IMR-90 (cell line): ENCODE measurements around the gene EGFL8. TPM values are rescaled to one million over a fixed set of nuclear protein-coding genes. Genes with fewer than 3 reads are reported as not detected.

Source experiments
- ATAC-seq: fragments of 200-7000 bp; cut with Tn5 transposase; 2 replicates; pipeline ENCODE4 v1.9.1; 2020; ENCODE audit warnings: low read depth, mild to moderate bottlenecking, moderate library complexity
- BruUV-seq: library from RNA; stranded (reverse); fragments of 400-500 nt; replicated peaks from 2 replicates; lab custom pipeline; 2021; lab: Mats Ljungman, UMichigan
- CTCF ChIA-PET: fragments of 300-600 bp; formaldehyde crosslinking; extraction: SDS; loops from one replicate; lab custom pipeline; 2021; ENCODE audit warnings: antibody characterized with exemption; lab: Yijun Ruan, JAX
- POLR2A ChIA-PET: fragments of 300-600 bp; sonication (Branson Sonifier 250); formaldehyde crosslinking; loops from one replicate; lab custom pipeline; 2022; ENCODE audit warnings: antibody characterized with exemption; ENCODE audit not compliant: unreplicated experiment; lab: Charles Lee
- DNase-seq: peaks from one replicate; pipeline ENCODE4 v3.0.0; 2013
- H2AFZ ChIP-seq: replicated peaks from 2 replicates; pipeline ENCODE3; 2013; ENCODE audit warnings: low read length, mild to moderate bottlenecking; ENCODE audit not compliant: poor library complexity
- H2AK5ac ChIP-seq: 2 replicates; pipeline ENCODE4 v1.6.1; 2013; ENCODE audit warnings: low read depth, low read length, inconsistent platforms
- H2AK9ac ChIP-seq: replicated peaks from 2 replicates; pipeline ENCODE3; 2013; ENCODE audit warnings: mild to moderate bottlenecking, low read depth, low read length, moderate library complexity; ENCODE audit not compliant: poor library complexity
- H2BK120ac ChIP-seq: 2 replicates; pipeline ENCODE4 v1.6.1; 2013; ENCODE audit warnings: low read depth, low read length, inconsistent platforms
- H2BK15ac ChIP-seq: 3 replicates; pipeline ENCODE4 v1.6.1; 2013; ENCODE audit warnings: low read depth, low read length, inconsistent platforms
- H2BK20ac ChIP-seq: 2 replicates; pipeline ENCODE4 v1.6.1; 2013; ENCODE audit warnings: low read depth, mild to moderate bottlenecking, inconsistent platforms, low read length, moderate library complexity
- H2BK5ac ChIP-seq: 2 replicates; pipeline ENCODE4 v1.6.1; 2013; ENCODE audit warnings: mild to moderate bottlenecking, low read depth, low read length, inconsistent platforms; ENCODE audit not compliant: poor library complexity, severe bottlenecking
- H3K14ac ChIP-seq: replicated peaks from 2 replicates; pipeline ENCODE4 v1.6.1; 2013; ENCODE audit warnings: low read depth, low read length, inconsistent platforms
- H3K18ac ChIP-seq: 2 replicates; pipeline ENCODE4 v1.6.1; 2013; ENCODE audit warnings: low read depth, low read length, control low read depth
- H3K23ac ChIP-seq: 2 replicates; pipeline ENCODE4 v1.6.1; 2013; ENCODE audit warnings: low read depth, low read length, inconsistent platforms
- H3K27ac ChIP-seq: 2 replicates; pipeline ENCODE4 v1.5.1; 2013; ENCODE audit warnings: mild to moderate bottlenecking, control low read depth, low read length; ENCODE audit not compliant: insufficient read depth
- H3K27me3 ChIP-seq: 2 replicates; pipeline ENCODE4 v1.6.1; 2013; ENCODE audit warnings: low read length; ENCODE audit not compliant: control insufficient read depth, insufficient read depth
- H3K36me3 ChIP-seq: 2 replicates; pipeline ENCODE4 v1.6.1; 2013; ENCODE audit warnings: low read length, mixed read lengths; ENCODE audit not compliant: control insufficient read depth, insufficient read depth
- H3K4ac ChIP-seq: 2 replicates; pipeline ENCODE4 v1.6.1; 2013; ENCODE audit warnings: low read depth, low read length, inconsistent platforms
- H3K4me1 ChIP-seq: 2 replicates; pipeline ENCODE4 v1.6.1; 2013; ENCODE audit warnings: low read length, mixed read lengths; ENCODE audit not compliant: control insufficient read depth, insufficient read depth
- H3K4me2 ChIP-seq: 2 replicates; pipeline ENCODE4 v1.6.1; 2013; ENCODE audit warnings: low read depth, mild to moderate bottlenecking, control low read depth, low read length, moderate library complexity
- H3K4me3 ChIP-seq: 2 replicates; pipeline ENCODE4 v1.5.1; 2013; ENCODE audit warnings: low read depth, mild to moderate bottlenecking, control low read depth, low read length, moderate library complexity; ENCODE audit not compliant: insufficient read depth
- H3K56ac ChIP-seq: 2 replicates; pipeline ENCODE4 v1.6.1; 2013; ENCODE audit warnings: low read length, inconsistent platforms; ENCODE audit not compliant: insufficient read depth; ENCODE audit errors: extremely low read depth
- H3K79me1 ChIP-seq, 2 experiments: 2 replicates each; pipeline ENCODE4 v1.6.1; 2013; ENCODE audit warnings: low read length in 2 of 2, inconsistent platforms in 1 of 2, low read depth in 1 of 2
- H3K9ac ChIP-seq: 2 replicates; pipeline ENCODE4 v1.6.1; 2013; ENCODE audit warnings: low read depth, low read length, control low read depth
- H3K9me1 ChIP-seq: 2 replicates; pipeline ENCODE4 v1.6.1; 2013; ENCODE audit warnings: low read length, inconsistent platforms; ENCODE audit not compliant: insufficient read depth
- H3K9me3 ChIP-seq: 2 replicates; pipeline ENCODE4 v1.6.1; 2013; ENCODE audit warnings: low read length; ENCODE audit not compliant: control insufficient read depth, insufficient read depth
- H4K20me1 ChIP-seq: 2 replicates; pipeline ENCODE4 v1.6.1; 2013; ENCODE audit warnings: low read length, inconsistent platforms; ENCODE audit not compliant: insufficient read depth
- H4K5ac ChIP-seq: 2 replicates; pipeline ENCODE4 v1.6.1; 2013; ENCODE audit warnings: mild to moderate bottlenecking, low read depth, low read length, control low read depth
- H4K8ac ChIP-seq, 2 experiments: 2 replicates each; pipeline ENCODE4 v1.6.1; 2013; ENCODE audit warnings: low read depth in 2 of 2, low read length in 2 of 2, control low read depth in 1 of 2, inconsistent platforms in 1 of 2
- H4K91ac ChIP-seq: 2 replicates; pipeline ENCODE4 v1.6.1; 2013; ENCODE audit warnings: low read depth, low read length, inconsistent platforms; ENCODE audit not compliant: insufficient read depth
- MAZ ChIP-seq: IDR thresholded peaks from 2 replicates; pipeline ENCODE4 v1.6.1; 2012; ENCODE audit warnings: low read depth, mild to moderate bottlenecking, low read length, improper control_type of control experiment, moderate library complexity, borderline replicate concordance
- WGBS, 2 experiments: methylation state at CpG; one replicate each; pipeline versions ENCODE4 v1.1.5 to v1.1.7; 2013; ENCODE audit warnings: missing lambda C conversion rate in 2 of 2; ENCODE audit not compliant: insufficient read length in 1 of 2; ENCODE audit errors: extremely low coverage in 2 of 2; 5-methylcytosine and 5-hydroxymethylcytosine counted together
- dilution Hi-C: fragments of 300-500 bp; cut with HindIII; formaldehyde crosslinking; loops from one replicate; pipeline ENCODE4 v1.14.3; 2018; ENCODE audit warnings: low sequenced_read_pairs; ENCODE audit not compliant: unreplicated experiment
- in situ Hi-C: fragments of 300-500 bp; cut with MboI; formaldehyde crosslinking; loops from 3 replicates; pipeline ENCODE4 v1.14.3; 2019; ENCODE audit warnings: low sequenced_read_pairs, inconsistent platforms, mixed read lengths
- intact Hi-C: fragments of 100-400 bp; cut with micrococcal nuclease; formaldehyde crosslinking; loops from 2 replicates; pipeline ENCODE4 v1.10.0; 2022
- polyA plus RNA-seq, 3 experiments: library from polyadenylated mRNA; depleted of rRNA; stranded (reverse); fragments of >200 nt; gene quantifications; 2 replicates each; pipeline ENCODE4 v1.2.3, GENCODE V29; 2012; ENCODE audit warnings: low replicate concordance in 1 of 3
- total RNA-seq: library from RNA; depleted of rRNA; stranded (reverse); fragments of >200 nt; gene quantifications from 2 replicates; pipeline ENCODE4 v1.2.3, GENCODE V29; 2012

The EGFL8 gene
- total and polyA plus RNA-seq, 2 of the 4 experiments (the other 2 are of a cell fraction) = 0.18 to 4.7 TPM

DNA sequence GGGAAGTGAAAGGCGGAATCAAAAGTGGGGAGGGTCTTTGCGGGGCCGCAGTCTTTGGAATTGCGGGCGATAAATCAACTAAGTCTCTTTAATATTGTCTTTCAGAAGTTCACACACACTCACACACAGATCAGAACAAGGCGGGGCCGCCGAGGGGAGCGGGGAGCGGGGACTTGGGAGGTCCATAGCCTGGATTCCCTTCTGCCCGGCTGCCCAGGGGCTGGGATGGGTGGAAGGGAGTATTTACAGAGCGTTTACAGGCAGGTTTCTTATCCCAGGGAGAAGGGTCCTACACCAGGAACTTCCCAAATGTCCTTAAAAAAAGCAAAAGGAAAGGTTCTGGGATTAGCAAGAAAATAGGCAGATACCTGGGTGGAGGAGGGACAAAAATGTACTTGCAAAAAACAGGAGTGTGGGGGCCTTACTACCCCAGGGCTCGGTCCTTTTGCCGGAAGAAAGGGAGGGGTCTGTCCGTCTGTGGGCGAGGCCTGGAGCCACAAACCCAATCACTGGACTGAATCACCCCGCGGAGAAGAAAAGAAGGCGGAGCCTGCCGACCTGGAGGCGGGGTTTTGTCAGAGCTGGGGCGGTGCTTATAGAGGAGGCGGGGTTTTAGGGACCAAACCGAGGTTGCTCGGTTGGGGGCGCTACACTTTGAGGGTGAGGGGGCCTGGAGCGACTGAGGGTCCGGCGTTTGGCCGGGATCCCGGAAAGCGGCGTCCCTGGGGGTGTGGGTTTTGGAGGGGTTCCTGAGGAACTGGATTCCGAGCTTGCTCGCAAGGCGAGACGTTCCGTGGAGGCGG lies 15.9 kb upstream of the EGFL8 start:
- in situ Hi-C loops = no loop called here
- Histone ChIP-seq H3K23ac (no peak overlapping the region), H3K9me1 (0 out of 2 replicates have a peak, but pooled peaks cover 4% of the 10 kb centered on the region), H4K91ac (no peak overlapping the region), H3K4me2 (no peak overlapping the region), H3K79me1 (peaks cover 0 to 11% of the 10 kb centered on the region in 2 experiments; a peak in 1 of 4 replicates), H2BK120ac (no peak overlapping the region), H2AK5ac (no peak overlapping the region), H3K56ac (no peak overlapping the region), H3K4me1 (peaks cover 19% of the 10 kb centered on the region), H2BK15ac (no peak overlapping the region), H3K9me3 (peaks cover 2% of the 10 kb centered on the region; the same call in 1 of the 2 replicates), H3K36me3 (peaks cover 2% of the 10 kb centered on the region; the same call in 1 of the 2 replicates), H3K4ac (no peak overlapping the region), H4K8ac (no peak overlapping the region), H3K14ac (no peak overlapping the region), H2AFZ (no peak overlapping the region), H4K5ac (no peak overlapping the region), H3K4me3 (no peak overlapping the region), H3K27ac (no peak overlapping the region), H2BK20ac (no peak overlapping the region), H4K20me1 (no peaks in the 10 kb centered on the region), H2BK5ac (no peak overlapping the region), H3K18ac (no peak overlapping the region), H3K27me3 (peaks cover 27% of the 10 kb centered on the region), H3K9ac (no peak overlapping the region), H2AK9ac (no peak overlapping the region)
- TF ChIP-seq MAZ = no peak
- POLR2A ChIA-PET = no interaction called here
- 45% methylated on average over 18 of the region's 39 CpGs; no CpG with 5 or more reads in 1 of the 2 experiments for WGBS, 2 experiments
- ATAC-seq (no peak), DNase-seq (no peak)
- CTCF ChIA-PET = interaction anchor here (1.3 kb wide), 1 partner anchor 12 kb away, joined by 5 read pairs; no protein-coding TSS in a partner anchor
- intact Hi-C loops = no loop called here
- no TSS peak for BruUV-seq
- dilution Hi-C loops = no loop called here
